Activated B cell treated with CpG ODN at 0.5 μM for 24 hours (primary cell): ENCODE measurements around the gene ARPC4. TPM values are rescaled to one million over a fixed set of nuclear protein-coding genes. Genes with fewer than 3 reads are reported as not detected.

Experiments
- ATAC-seq: fragments of 200-7000 bp; cut with Tn5 transposase; one replicate; pipeline ENCODE4 v1.10.0; 2021; ENCODE audit warnings: low read depth, mild to moderate bottlenecking, moderate library complexity
- CTCF ChIA-PET: fragments of 350-600 bp; sonication (Branson Sonifier 250); formaldehyde crosslinking; loops from one replicate; lab custom pipeline; 2021; ENCODE audit warnings: antibody characterized with exemption; lab: Charles Lee
- POLR2A ChIA-PET: fragments of 350-600 bp; sonication (Branson Sonifier 250); formaldehyde crosslinking; loops from one replicate; lab custom pipeline; 2021; ENCODE audit warnings: antibody characterized with exemption; lab: Charles Lee
- DNase-seq: peaks from one replicate; pipeline ENCODE4 v3.0.0; 2022
- H3K27ac Mint-ChIP-seq: one replicate; pipeline ENCODE4 v1.8.0; 2020; ENCODE audit warnings: mixed read lengths
- H3K27me3 Mint-ChIP-seq: one replicate; pipeline ENCODE4 v1.8.0; 2021; ENCODE audit warnings: mixed read lengths
- H3K36me3 Mint-ChIP-seq: one replicate; pipeline ENCODE4 v1.8.0; 2021; ENCODE audit warnings: low read depth, mixed read lengths
- H3K4me1 Mint-ChIP-seq: one replicate; pipeline ENCODE4 v1.8.0; 2021; ENCODE audit warnings: mixed read lengths
- H3K4me3 Mint-ChIP-seq: one replicate; pipeline ENCODE4 v1.8.0; 2020; ENCODE audit warnings: mild to moderate bottlenecking, mixed read lengths
- H3K9me3 Mint-ChIP-seq: one replicate; pipeline ENCODE4 v1.8.0; 2020; ENCODE audit warnings: mixed read lengths
- intact Hi-C: fragments of 100-400 bp; cut with micrococcal nuclease; formaldehyde crosslinking; loops from one replicate; pipeline ENCODE4 v1.15.1; 2024
- total RNA-seq: library from RNA; stranded (reverse); gene quantifications from 2 replicates; pipeline ENCODE4 v1.2.3, GENCODE V29; 2022
- TF ChIP-seq, protein P1 (sequence below): fragments of 200-600 bp; IDR thresholded peaks from one replicate; pipeline ENCODE4 v1.8.0; 2022; ENCODE audit warnings: antibody characterized with exemption, mild to moderate bottlenecking

ARPC4 gene
- total RNA-seq, 1 donor from 2014 or later, result 315 TPM

DNA sequence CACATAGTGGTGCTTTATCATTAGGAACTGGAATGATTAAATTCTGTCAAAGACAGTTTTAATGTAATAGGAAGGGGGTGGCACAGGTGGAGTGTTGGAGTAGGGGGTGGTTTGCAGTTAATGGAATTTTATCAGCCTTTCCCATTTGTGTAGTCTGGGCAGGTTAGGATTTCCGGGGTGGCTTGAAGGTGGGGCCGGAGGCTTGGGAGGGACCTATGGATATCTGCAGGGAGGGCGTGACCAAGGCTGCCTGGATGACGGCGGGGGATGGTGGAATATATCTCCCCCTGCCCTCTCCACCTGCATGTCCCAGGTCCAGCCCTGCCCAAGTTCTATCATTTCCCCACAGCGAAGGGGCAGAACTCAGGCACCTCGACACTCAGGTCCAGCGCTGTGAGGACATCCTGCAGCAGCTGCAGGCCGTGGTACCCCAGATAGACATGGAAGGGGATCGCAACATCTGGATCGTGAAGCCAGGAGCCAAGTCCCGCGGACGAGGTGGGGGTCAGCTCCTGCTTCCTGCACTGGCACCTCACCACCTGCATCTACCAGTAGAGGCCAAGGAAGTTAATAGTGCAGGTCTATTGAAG lies 32.7 kb downstream of the ARPC4 start:
- intact Hi-C loops, result no loop called here
- ATAC-seq (no peak), DNase-seq (no peak)
- Mint-ChIP-seq H3K4me3 (no peak overlapping the region), H3K9me3 (no peaks in the 10 kb centered on the region), H3K4me1 (no peaks in the 10 kb centered on the region), H3K27me3 (no peaks in the 10 kb centered on the region), H3K36me3 (peaks cover 12% of the 10 kb centered on the region), H3K27ac (no peak overlapping the region)
- TF ChIP-seq, protein P1, sequence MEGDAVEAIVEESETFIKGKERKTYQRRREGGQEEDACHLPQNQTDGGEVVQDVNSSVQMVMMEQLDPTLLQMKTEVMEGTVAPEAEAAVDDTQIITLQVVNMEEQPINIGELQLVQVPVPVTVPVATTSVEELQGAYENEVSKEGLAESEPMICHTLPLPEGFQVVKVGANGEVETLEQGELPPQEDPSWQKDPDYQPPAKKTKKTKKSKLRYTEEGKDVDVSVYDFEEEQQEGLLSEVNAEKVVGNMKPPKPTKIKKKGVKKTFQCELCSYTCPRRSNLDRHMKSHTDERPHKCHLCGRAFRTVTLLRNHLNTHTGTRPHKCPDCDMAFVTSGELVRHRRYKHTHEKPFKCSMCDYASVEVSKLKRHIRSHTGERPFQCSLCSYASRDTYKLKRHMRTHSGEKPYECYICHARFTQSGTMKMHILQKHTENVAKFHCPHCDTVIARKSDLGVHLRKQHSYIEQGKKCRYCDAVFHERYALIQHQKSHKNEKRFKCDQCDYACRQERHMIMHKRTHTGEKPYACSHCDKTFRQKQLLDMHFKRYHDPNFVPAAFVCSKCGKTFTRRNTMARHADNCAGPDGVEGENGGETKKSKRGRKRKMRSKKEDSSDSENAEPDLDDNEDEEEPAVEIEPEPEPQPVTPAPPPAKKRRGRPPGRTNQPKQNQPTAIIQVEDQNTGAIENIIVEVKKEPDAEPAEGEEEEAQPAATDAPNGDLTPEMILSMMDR, result no peak
- CTCF ChIA-PET, result no interaction called here
- POLR2A ChIA-PET, result no interaction called here

DNA sequence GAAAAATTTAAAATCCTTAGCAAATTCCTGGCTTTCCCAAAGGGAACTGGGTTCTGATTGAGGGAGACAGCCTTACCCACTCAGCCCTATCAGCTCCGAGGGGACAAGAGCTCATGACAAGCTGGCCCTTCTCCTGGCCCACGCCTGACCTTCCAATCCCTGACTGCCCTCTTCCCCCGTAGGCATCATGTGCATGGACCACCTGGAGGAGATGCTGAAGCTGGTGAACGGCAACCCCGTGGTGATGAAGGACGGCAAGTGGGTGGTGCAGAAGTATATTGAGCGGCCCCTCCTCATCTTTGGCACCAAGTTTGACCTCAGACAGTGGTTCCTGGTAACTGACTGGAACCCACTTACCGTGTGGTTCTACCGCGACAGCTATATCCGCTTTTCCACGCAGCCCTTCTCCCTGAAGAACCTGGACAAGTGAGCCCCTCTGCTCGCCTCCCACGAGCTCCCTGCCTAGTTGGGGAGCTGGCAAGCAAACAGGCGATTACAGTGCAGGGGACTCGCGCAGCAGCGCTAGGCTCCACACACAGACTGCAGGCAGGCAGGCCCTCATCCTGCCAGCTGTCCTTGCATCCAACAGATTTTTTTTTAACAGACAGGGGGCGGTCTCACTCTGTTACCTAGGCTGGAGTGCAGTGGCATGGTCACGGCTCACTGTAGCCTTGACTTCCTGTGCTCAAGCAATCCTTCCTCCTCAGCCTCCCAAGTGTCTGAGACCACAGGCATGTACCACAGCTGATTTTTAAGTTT lies 34.1 kb downstream of the ARPC4 start:
- ATAC-seq (peak; percentile 21), DNase-seq (no peak)
- no peaks in the 10 kb centered on the region for H3K4me1 Mint-ChIP-seq
- peaks cover 19% of the 10 kb centered on the region for H3K36me3 Mint-ChIP-seq
- intact Hi-C loops, result no loop called here
- no peak overlapping the region for H3K27ac Mint-ChIP-seq
- TF ChIP-seq, protein P1, result no peak
- H3K27me3 Mint-ChIP-seq, result no peaks in the 10 kb centered on the region
- POLR2A ChIA-PET, result no interaction called here
- no peak overlapping the region for H3K4me3 Mint-ChIP-seq
- CTCF ChIA-PET, result no interaction called here
- no peaks in the 10 kb centered on the region for H3K9me3 Mint-ChIP-seq

DNA sequence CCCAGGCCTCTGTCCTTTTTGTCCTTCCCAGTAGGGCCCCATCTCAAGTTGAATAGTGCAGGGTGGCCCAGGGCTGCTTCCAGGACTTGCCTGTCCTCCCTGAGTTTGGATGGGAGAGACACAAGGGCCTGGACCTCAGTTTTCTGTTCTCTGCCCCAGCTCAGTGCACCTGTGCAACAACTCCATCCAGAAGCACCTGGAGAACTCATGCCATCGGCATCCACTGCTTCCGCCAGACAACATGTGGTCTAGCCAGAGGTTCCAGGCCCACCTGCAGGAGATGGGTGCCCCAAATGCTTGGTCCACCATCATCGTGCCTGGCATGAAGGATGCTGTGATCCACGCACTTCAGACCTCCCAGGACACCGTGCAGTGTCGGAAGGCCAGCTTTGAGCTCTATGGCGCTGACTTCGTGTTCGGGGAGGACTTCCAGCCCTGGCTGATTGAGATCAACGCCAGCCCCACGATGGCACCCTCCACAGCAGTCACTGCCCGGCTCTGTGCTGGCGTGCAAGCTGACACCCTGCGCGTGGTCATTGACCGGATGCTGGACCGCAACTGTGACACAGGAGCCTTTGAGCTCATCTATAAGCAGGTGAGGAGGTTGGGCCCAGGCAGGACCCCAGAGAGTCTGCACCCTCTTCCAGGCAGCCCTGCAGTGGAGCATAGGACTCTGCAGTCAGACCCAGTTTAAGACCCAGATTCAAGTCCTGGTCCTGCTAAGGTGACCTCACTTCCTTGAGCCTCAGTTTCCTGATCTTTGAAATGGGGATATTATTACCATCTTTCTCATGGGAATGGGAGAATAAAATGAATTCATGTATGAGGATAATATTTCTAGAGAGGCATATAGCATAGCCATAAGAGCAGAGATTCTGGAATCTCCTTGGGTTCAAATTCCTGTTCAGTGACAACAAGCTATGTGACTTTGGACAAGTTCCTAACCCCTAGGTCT lies 36.2 kb downstream of the ARPC4 start:
- H3K4me3 Mint-ChIP-seq, result no peak overlapping the region
- H3K36me3 Mint-ChIP-seq, result peaks cover 31% of the 10 kb centered on the region
- TF ChIP-seq, protein P1, result no peak
- no peaks in the 10 kb centered on the region for H3K4me1 Mint-ChIP-seq
- ATAC-seq (no peak), DNase-seq (no peak)
- no peaks in the 10 kb centered on the region for H3K27me3 Mint-ChIP-seq
- H3K27ac Mint-ChIP-seq, result no peak overlapping the region
- ChIA-PET POLR2A (interaction anchor here (0.6 to 1.1 kb wide), 2 partner anchors 11 to 327 kb away, joined by 3 read pairs; no protein-coding TSS in a partner anchor), CTCF (no interaction called here)
- no peaks in the 10 kb centered on the region for H3K9me3 Mint-ChIP-seq
- intact Hi-C loops, result no loop called here

DNA sequence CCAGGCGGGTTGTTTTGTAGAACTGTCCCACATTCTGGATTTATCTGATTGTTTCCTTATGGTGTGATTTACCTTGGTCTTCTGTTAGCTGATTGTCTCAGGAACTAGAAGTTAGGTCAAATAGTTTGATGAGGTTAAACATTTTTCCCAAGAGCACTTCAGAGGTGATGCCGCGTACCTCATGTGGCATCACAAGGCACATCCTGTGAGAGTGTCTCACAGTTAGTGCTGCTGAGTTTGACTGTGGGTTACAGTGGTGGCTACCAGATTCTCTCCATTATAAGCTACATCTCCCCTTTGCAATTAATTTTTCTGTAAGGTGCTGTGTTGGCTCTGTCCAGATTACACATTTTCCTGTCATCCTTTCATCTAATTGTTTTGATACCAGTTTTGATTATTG lies 38.4 kb downstream of the ARPC4 start:
- Mint-ChIP-seq H3K4me1 (no peaks in the 10 kb centered on the region), H3K36me3 (peaks cover 50% of the 10 kb centered on the region), H3K27ac (no peak overlapping the region), H3K9me3 (no peaks in the 10 kb centered on the region), H3K27me3 (no peaks in the 10 kb centered on the region), H3K4me3 (no peak overlapping the region)
- intact Hi-C loops, result no loop called here
- POLR2A ChIA-PET, result interaction anchor here (0.7 kb wide), 1 partner anchor 51 kb away, joined by 5 read pairs; no protein-coding TSS in a partner anchor
- DNase-seq, result no peak
- ATAC-seq, result no peak
- TF ChIP-seq, protein P1, result no peak
- CTCF ChIA-PET, result no interaction called here
